B cell (primary cell): ENCODE data around the gene TPCN2. TPM values are rescaled to one million over a fixed set of nuclear protein-coding genes. Genes with fewer than 3 reads are reported as not detected.

Experiments
- ATAC-seq: fragments of 200-7000 bp; cut with Tn5 transposase; one replicate; pipeline ENCODE4 v1.10.0; 2021; ENCODE audit warnings: low read depth, mild to moderate bottlenecking, moderate number of reproducible peaks, moderate library complexity
- CTCF ChIA-PET: fragments of 350-600 bp; sonication (Branson Sonifier 250); formaldehyde crosslinking; loops from one replicate; lab custom pipeline; 2021; ENCODE audit warnings: antibody characterized with exemption, inconsistent platforms; lab: Charles Lee
- POLR2A ChIA-PET: fragments of 350-600 bp; sonication (Branson Sonifier 250); formaldehyde crosslinking; loops from one replicate; lab custom pipeline; 2021; ENCODE audit warnings: antibody characterized with exemption; lab: Charles Lee
- DNase-seq: peaks from one replicate; pipeline ENCODE4 v3.0.0; 2013
- H2AFZ ChIP-seq: 2 replicates; pipeline ENCODE4 v1.6.1; 2012; ENCODE audit warnings: mild to moderate bottlenecking, low read depth, low read length; ENCODE audit not compliant: insufficient read depth, poor library complexity, severe bottlenecking
- H3K27ac ChIP-seq, 2 donors: 1 replicate in 1 of 2; 2 replicates in 1 of 2; pipeline ENCODE4 v1.5.1; 2012 to 2013; ENCODE audit warnings: low read length in 2 of 2, mild to moderate bottlenecking in 2 of 2, moderate library complexity in 1 of 2
- H3K27me3 ChIP-seq, 4 experiments: fragments of 200-600 bp in 1 of 4; sonication (generic) in 1 of 4; replicated peaks in 1 of 4; 1 replicate in 2 of 4; 2 replicates in 2 of 4; pipeline versions ENCODE4 v1.6.1 to v1.7.0; 2013 to 2016; ENCODE audit warnings: low read length in 3 of 4, mild to moderate bottlenecking in 2 of 4, mixed read lengths in 1 of 4, moderate library complexity in 1 of 4; ENCODE audit not compliant: insufficient read depth in 4 of 4, control insufficient read depth in 3 of 4; ENCODE audit errors: control extremely low read depth in 1 of 4
- H3K36me3 ChIP-seq, 2 experiments: replicated peaks in 1 of 2; 1 replicate in 1 of 2; 2 replicates in 1 of 2; pipeline versions ENCODE4 v1.6.1 to v1.7.1; 2013; ENCODE audit warnings: low read length in 1 of 2; ENCODE audit not compliant: insufficient read depth in 2 of 2, control insufficient read depth in 1 of 2; ENCODE audit errors: control extremely low read depth in 1 of 2, extremely low read depth in 1 of 2
- H3K4me1 ChIP-seq, 2 donors: fragments of 200-600 bp in 1 of 2; sonication (generic) in 1 of 2; 1 replicate in 1 of 2; 2 replicates in 1 of 2; pipeline versions ENCODE4 v1.5.1 to v1.6.1; 2013 to 2017; ENCODE audit warnings: low read length in 2 of 2; ENCODE audit not compliant: control insufficient read depth in 2 of 2, insufficient read depth in 2 of 2
- H3K4me2 ChIP-seq: replicated peaks from 2 replicates; pipeline ENCODE3; 2012; ENCODE audit warnings: mild to moderate bottlenecking, low read depth, low read length; ENCODE audit not compliant: poor library complexity, severe bottlenecking
- H3K4me3 ChIP-seq, 5 experiments: fragments of 200-600 bp in 1 of 5; sonication (generic) in 1 of 5; 1 replicate in 3 of 5; 2 replicates in 2 of 5; pipeline versions ENCODE4 v1.5.1 to v1.7.0; 2011 to 2016; ENCODE audit warnings: low read length in 4 of 5, mild to moderate bottlenecking in 4 of 5, low read depth in 2 of 5, control low read depth in 1 of 5, moderate library complexity in 1 of 5; ENCODE audit not compliant: insufficient read depth in 1 of 5; ENCODE audit errors: control extremely low read depth in 1 of 5, extremely low read depth in 1 of 5
- H3K79me2 ChIP-seq: fragments of 200-600 bp; sonication (generic); one replicate; pipeline ENCODE4 v1.6.0; 2016; ENCODE audit warnings: low read length; ENCODE audit not compliant: control insufficient read depth, insufficient read depth
- H3K9ac ChIP-seq: fragments of 200-600 bp; sonication (generic); 2 replicates; pipeline ENCODE4 v1.6.1; 2017; ENCODE audit warnings: mild to moderate bottlenecking, low read length, moderate library complexity
- H3K9me3 ChIP-seq, 3 donors: one replicate each; pipeline versions ENCODE4 v1.6.1 to v1.7.1; 2013; ENCODE audit warnings: low read length in 2 of 3; ENCODE audit not compliant: control insufficient read depth in 2 of 3, insufficient read depth in 1 of 3; ENCODE audit errors: control extremely low read depth in 1 of 3
- H4K20me1 ChIP-seq: 2 replicates; pipeline ENCODE4 v1.6.0; 2012; ENCODE audit warnings: mild to moderate bottlenecking, low read length; ENCODE audit not compliant: insufficient read depth, control insufficient read depth, poor library complexity, severe bottlenecking
- H3K27ac Mint-ChIP-seq: one replicate; pipeline ENCODE4 v1.8.0; 2021; ENCODE audit warnings: mixed read lengths
- H3K27me3 Mint-ChIP-seq: one replicate; pipeline ENCODE4 v1.8.0; 2021; ENCODE audit warnings: mixed read lengths
- H3K4me1 Mint-ChIP-seq: one replicate; pipeline ENCODE4 v1.8.0; 2021; ENCODE audit warnings: mixed read lengths
- H3K4me3 Mint-ChIP-seq: one replicate; pipeline ENCODE4 v1.8.0; 2021; ENCODE audit warnings: mixed read lengths
- H3K9me3 Mint-ChIP-seq: one replicate; pipeline ENCODE4 v1.8.0; 2022; ENCODE audit warnings: mixed read lengths; ENCODE audit not compliant: insufficient read depth
- CTCF ChIP-seq: fragments of 200-600 bp; IDR thresholded peaks from one replicate; pipeline ENCODE4 v1.8.0; 2022; ENCODE audit warnings: antibody characterized with exemption, mild to moderate bottlenecking
- EZH2 ChIP-seq: IDR thresholded peaks from 2 replicates; pipeline ENCODE4 v1.6.1; 2012; ENCODE audit warnings: borderline replicate concordance, low read depth, mild to moderate bottlenecking, moderate library complexity, low read length; ENCODE audit not compliant: insufficient read depth, poor library complexity, severe bottlenecking
- WGBS: methylation state at CpG from one replicate; pipeline ENCODE4 v1.1.5; 2013; ENCODE audit warnings: missing lambda C conversion rate; ENCODE audit not compliant: insufficient coverage; 5-methylcytosine and 5-hydroxymethylcytosine counted together
- intact Hi-C: fragments of 100-400 bp; cut with micrococcal nuclease; formaldehyde crosslinking; loops from one replicate; pipeline ENCODE4 v1.10.0; 2022
- polyA plus RNA-seq: library from polyadenylated mRNA; depleted of rRNA; stranded (reverse); fragments of >200 nt; gene quantifications from 2 replicates; pipeline ENCODE4 v1.2.3, GENCODE V29; 2012
- total RNA-seq, 2 donors: library from RNA; stranded (reverse); fragments of 120-200 nt in 1 of 2; gene quantifications; 1 replicate in 1 of 2; 2 replicates in 1 of 2; pipeline versions ENCODE4 v1.2.3 to v1.2.4, GENCODE V29; 2013 to 2022

The TPCN2 gene
- total and polyA plus RNA-seq, 2 donors (not counting 1 experiment from before 2014, with no cell fraction given) = 16.8 to 71.4 TPM

- Mint-ChIP-seq H3K4me1 (no peaks in the 10 kb centered on the region), H3K27me3 (peaks cover 16% of the 10 kb centered on the region), H3K27ac (no peak overlapping the region), H3K9me3 (no peaks in the 10 kb centered on the region), H3K4me3 (no peak overlapping the region)
- ChIA-PET CTCF (interaction anchor here (0.5 kb wide), 1 partner anchor 139 kb away, joined by 3 read pairs; no protein-coding TSS in a partner anchor), POLR2A (no interaction called here)
- Histone ChIP-seq H3K4me1 (no peaks in the 10 kb centered on the region), H3K9ac (no peak overlapping the region), H3K4me2 (no peak overlapping the region), H3K27me3 (peaks cover 0 to 12% (median 1%) of the 10 kb centered on the region in 4 experiments), H3K79me2 (no peaks in the 10 kb centered on the region), H2AFZ (no peak overlapping the region), H4K20me1 (no peaks in the 10 kb centered on the region), H3K9me3 (no peaks in the 10 kb centered on the region), H3K4me3 (no peak overlapping the region), H3K27ac (no peak overlapping the region), H3K36me3 (no peaks in the 10 kb centered on the region)
- intact Hi-C loops = no loop called here
- no peak for TF ChIP-seq EZH2
- no peak for TF ChIP-seq CTCF
- ATAC-seq (no peak), DNase-seq (no peak)
- 96% methylated on average over 4 of the region's 5 CpGs for WGBS
Measured at GRCh38 chr11:69000391-69000790, 48.3 kb upstream of the TPCN2 start.

- H3K79me2 ChIP-seq = no peaks in the 10 kb centered on the region
- no peak overlapping the region for H3K4me2 ChIP-seq
- Mint-ChIP-seq H3K27me3 (peaks cover 18% of the 10 kb centered on the region), H3K9me3 (no peaks in the 10 kb centered on the region), H3K27ac (no peak overlapping the region), H3K4me1 (no peaks in the 10 kb centered on the region), H3K4me3 (no peak overlapping the region)
- intact Hi-C loops = no loop called here
- POLR2A ChIA-PET = no interaction called here
- WGBS = 89% methylated on average over 6 of the region's 8 CpGs
- no peaks in the 10 kb centered on the region for H3K9me3 ChIP-seq
- H3K27ac ChIP-seq = no peak overlapping the region
- H3K9ac ChIP-seq = no peak overlapping the region
- no peak overlapping the region for H3K4me3 ChIP-seq
- H3K36me3 ChIP-seq = no peaks in the 10 kb centered on the region
- ATAC-seq = no peak
- H4K20me1 ChIP-seq = no peaks in the 10 kb centered on the region
- CTCF ChIA-PET = no interaction called here
- TF ChIP-seq CTCF (no peak), EZH2 (no peak)
- DNase-seq = no peak
- no peak overlapping the region for H2AFZ ChIP-seq
- H3K27me3 ChIP-seq = peaks cover 0 to 14% (median 1%) of the 10 kb centered on the region in 4 experiments
- H3K4me1 ChIP-seq = no peaks in the 10 kb centered on the region
Measured at GRCh38 chr11:69000831-69001242, 47.9 kb upstream of the TPCN2 start.
